HEK293 (cell line): ENCODE measurements around the gene FGR.

Experiments used
- KLF16 ChIP-seq: fragments of 450-650 bp; formaldehyde crosslinking; IDR thresholded peaks from 2 replicates; pipeline ENCODE4 v1.5.1; 2017; ENCODE audit warnings: missing biosample characterization, missing genetic modification characterization
- KLF7 ChIP-seq: fragments of 450-650 bp; formaldehyde crosslinking; IDR thresholded peaks from 2 replicates; pipeline ENCODE4 v1.5.1; 2016; ENCODE audit warnings: missing biosample characterization, missing genetic modification characterization, borderline replicate concordance
- MYNN ChIP-seq: fragments of 450-650 bp; formaldehyde crosslinking; IDR thresholded peaks from 2 replicates; pipeline ENCODE4 v1.5.1; 2016; ENCODE audit warnings: missing biosample characterization, missing genetic modification characterization, borderline replicate concordance
- OVOL3 ChIP-seq: fragments of 450-650 bp; formaldehyde crosslinking; IDR thresholded peaks from 2 replicates; pipeline ENCODE4 v1.5.1; 2016; ENCODE audit warnings: missing biosample characterization, missing genetic modification characterization
- RBAK ChIP-seq: fragments of 450-650 bp; formaldehyde crosslinking; IDR thresholded peaks from 2 replicates; pipeline ENCODE4 v1.5.1; 2016; ENCODE audit warnings: missing biosample characterization, missing genetic modification characterization
- SETDB1 ChIP-seq: IDR thresholded peaks from one replicate; pipeline ENCODE4 v1.6.1; 2017; ENCODE audit warnings: mild to moderate bottlenecking, low read length, moderate library complexity, mixed read lengths; ENCODE audit not compliant: insufficient read length
- TRIM28 ChIP-seq: IDR thresholded peaks from 2 replicates; pipeline ENCODE4 v1.6.1; 2011; ENCODE audit warnings: low read length, control low read depth, borderline replicate concordance
- ZBTB20 ChIP-seq: fragments of 450-650 bp; formaldehyde crosslinking; IDR thresholded peaks from 2 replicates; pipeline ENCODE4 v1.5.1; 2016; ENCODE audit warnings: missing biosample characterization, missing genetic modification characterization
- ZBTB48 ChIP-seq: fragments of 450-650 bp; formaldehyde crosslinking; IDR thresholded peaks from 2 replicates; pipeline ENCODE4 v1.5.1; 2016; ENCODE audit warnings: missing biosample characterization, missing genetic modification characterization
- ZFHX2 ChIP-seq: fragments of 450-650 bp; formaldehyde crosslinking; conservative IDR thresholded peaks from 2 replicates; pipeline ENCODE4 v1.5.1; 2016; ENCODE audit warnings: missing biosample characterization, missing genetic modification characterization
- ZNF16 ChIP-seq: fragments of 450-650 bp; formaldehyde crosslinking; IDR thresholded peaks from 2 replicates; pipeline ENCODE4 v1.5.1; 2016; ENCODE audit warnings: low read depth, missing biosample characterization, missing genetic modification characterization
- ZNF202 ChIP-seq: fragments of 450-650 bp; formaldehyde crosslinking; IDR thresholded peaks from 2 replicates; pipeline ENCODE4 v1.5.1; 2016; ENCODE audit warnings: missing biosample characterization, missing genetic modification characterization, borderline replicate concordance
- ZNF214 ChIP-seq: fragments of 450-650 bp; formaldehyde crosslinking; IDR thresholded peaks from 2 replicates; pipeline ENCODE4 v1.5.1; 2017; ENCODE audit warnings: missing biosample characterization, mild to moderate bottlenecking, missing genetic modification characterization, borderline replicate concordance
- ZNF274 ChIP-seq, 2 experiments: fragments of 200-500 bp in 1 of 2; fragments of 450-650 bp in 1 of 2; sonication (Bioruptor generic) in 1 of 2; formaldehyde crosslinking in 1 of 2; IDR thresholded peaks; 2 replicates each; pipeline versions ENCODE4 v1.5.1 to v1.6.1; 2014 to 2016; ENCODE audit warnings: borderline replicate concordance in 1 of 2, inconsistent platforms in 1 of 2, low read length in 1 of 2, missing biosample characterization in 1 of 2, missing genetic modification characterization in 1 of 2
- ZNF292 ChIP-seq: fragments of 450-650 bp; formaldehyde crosslinking; IDR thresholded peaks from 2 replicates; pipeline ENCODE4 v1.5.1; 2016; ENCODE audit warnings: low read depth, missing biosample characterization, missing genetic modification characterization, borderline replicate concordance
- ZNF302 ChIP-seq: fragments of 450-650 bp; formaldehyde crosslinking; IDR thresholded peaks from 2 replicates; pipeline ENCODE4 v1.5.1; 2016; ENCODE audit warnings: missing biosample characterization, missing genetic modification characterization, low read depth
- ZNF350 ChIP-seq: fragments of 450-650 bp; formaldehyde crosslinking; IDR thresholded peaks from 2 replicates; pipeline ENCODE4 v1.5.0; 2017; ENCODE audit warnings: missing biosample characterization, mild to moderate bottlenecking, missing genetic modification characterization
- ZNF354C ChIP-seq: fragments of 450-650 bp; formaldehyde crosslinking; IDR thresholded peaks from 2 replicates; pipeline ENCODE4 v1.5.1; 2016; ENCODE audit warnings: missing biosample characterization, missing genetic modification characterization, low read depth, borderline replicate concordance
- ZNF394 ChIP-seq: fragments of 450-650 bp; formaldehyde crosslinking; IDR thresholded peaks from 2 replicates; pipeline ENCODE4 v1.5.1; 2016; ENCODE audit warnings: missing biosample characterization, missing genetic modification characterization, mild to moderate bottlenecking, moderate library complexity, borderline replicate concordance
- ZNF473 ChIP-seq: fragments of 450-650 bp; formaldehyde crosslinking; IDR thresholded peaks from 2 replicates; pipeline ENCODE4 v1.5.1; 2017; ENCODE audit warnings: missing biosample characterization, missing genetic modification characterization
- ZNF48 ChIP-seq: fragments of 450-650 bp; formaldehyde crosslinking; IDR thresholded peaks from 2 replicates; pipeline ENCODE4 v1.5.1; 2016; ENCODE audit warnings: missing biosample characterization, missing genetic modification characterization
- ZNF530 ChIP-seq: fragments of 450-650 bp; formaldehyde crosslinking; IDR thresholded peaks from 2 replicates; pipeline ENCODE4 v1.5.1; 2016; ENCODE audit warnings: low read depth, missing biosample characterization, missing genetic modification characterization
- ZNF548 ChIP-seq: fragments of 450-650 bp; formaldehyde crosslinking; IDR thresholded peaks from 2 replicates; pipeline ENCODE4 v1.5.1; 2016; ENCODE audit warnings: missing biosample characterization, missing genetic modification characterization
- ZNF610 ChIP-seq: fragments of 450-650 bp; formaldehyde crosslinking; IDR thresholded peaks from 2 replicates; pipeline ENCODE4 v1.5.1; 2016; ENCODE audit warnings: missing biosample characterization, missing genetic modification characterization, borderline replicate concordance
- ZNF830 ChIP-seq: fragments of 450-650 bp; IDR thresholded peaks from 2 replicates; pipeline ENCODE4 v1.5.0; 2018; ENCODE audit warnings: missing biosample characterization, missing genetic modification characterization, low read depth, mild to moderate bottlenecking, moderate library complexity
- ZNF837 ChIP-seq: fragments of 450-650 bp; formaldehyde crosslinking; IDR thresholded peaks from 2 replicates; pipeline ENCODE4 v1.5.1; 2016; ENCODE audit warnings: missing biosample characterization, missing genetic modification characterization
- ZSCAN16 ChIP-seq: fragments of 450-650 bp; formaldehyde crosslinking; IDR thresholded peaks from 2 replicates; pipeline ENCODE4 v1.5.1; 2016; ENCODE audit warnings: missing biosample characterization, missing genetic modification characterization
- TF ChIP-seq, protein P1 (sequence below): fragments of 450-650 bp; formaldehyde crosslinking; IDR thresholded peaks from 2 replicates; pipeline ENCODE4 v1.5.1; 2017; ENCODE audit warnings: missing biosample characterization, missing genetic modification characterization
- TF ChIP-seq, protein P2 (sequence below): fragments of 450-650 bp; formaldehyde crosslinking; IDR thresholded peaks from 2 replicates; pipeline ENCODE4 v1.5.1; 2017; ENCODE audit warnings: missing biosample characterization, missing genetic modification characterization
- TF ChIP-seq, protein P3 (sequence below): fragments of 450-650 bp; formaldehyde crosslinking; IDR thresholded peaks from 2 replicates; pipeline ENCODE4 v1.5.1; 2016; ENCODE audit warnings: missing biosample characterization, missing genetic modification characterization
- TF ChIP-seq, protein P4 (sequence below): fragments of 450-650 bp; formaldehyde crosslinking; conservative IDR thresholded peaks from 2 replicates; pipeline ENCODE4 v1.5.1; 2016; ENCODE audit warnings: low read depth, missing biosample characterization, missing genetic modification characterization

The FGR gene

DNA sequence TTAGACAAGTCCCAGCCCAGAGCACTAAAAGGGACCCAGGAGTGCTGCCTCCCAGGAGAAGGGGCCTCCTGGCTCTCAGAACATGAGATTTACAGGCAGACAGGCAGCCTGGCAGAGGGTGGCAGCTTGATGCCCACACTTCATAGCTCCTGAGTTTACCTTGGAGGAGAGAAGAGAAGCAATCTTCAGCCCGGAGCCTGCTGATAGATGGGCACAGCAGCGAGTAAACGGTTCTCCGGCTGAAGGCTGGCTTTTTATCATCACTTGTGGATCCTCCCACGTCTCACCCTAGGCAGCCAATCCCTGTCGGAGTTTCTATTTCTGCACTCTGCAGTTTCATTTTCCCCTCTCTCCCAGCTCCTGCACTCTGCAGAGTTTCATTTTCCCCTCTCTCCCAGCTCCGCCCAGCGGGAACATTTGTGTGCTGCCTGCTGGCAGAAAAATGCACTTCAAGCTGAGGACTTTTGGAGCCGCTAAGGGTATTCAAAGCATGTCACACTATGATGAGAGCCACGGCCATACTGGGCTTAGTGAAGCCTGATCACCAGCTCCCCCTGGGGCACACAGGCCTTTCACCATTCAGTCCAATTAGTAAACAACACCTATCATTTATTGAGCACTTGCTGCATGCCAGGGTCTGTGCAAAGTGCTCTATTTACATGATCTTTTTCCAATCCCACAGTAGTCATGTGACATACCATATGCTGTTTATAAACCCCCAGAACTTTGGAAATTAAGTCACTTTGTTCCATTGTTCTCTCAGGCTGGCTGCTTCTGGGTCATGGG is 37.2 kb upstream of the FGR start, which contains the start of gene IFI6 (continued):
- TF ChIP-seq ZNF48 (tag by site-specific recombination) (no peak), ZNF610 (tag by site-specific recombination) (0 out of 2 replicates have a peak, but pooled peaks have one; percentile 17), ZBTB48 (no peak), ZNF292 (tag by site-specific recombination) (no peak), TRIM28 (peak; percentile 97), ZNF830 (no peak), OVOL3 (tag by site-specific recombination) (no peak), ZSCAN16 (peak; percentile 50; the same call in 1 of the 2 replicates), ZNF530 (no peak), ZNF214 (tag by site-specific recombination) (no peak), ZNF473 (no peak), RBAK (tag by site-specific recombination) (no peak), KLF16 (tag by site-specific recombination) (no peak), ZNF16 (tag by site-specific recombination) (no peak), ZNF274 (IDR thresholded peaks at IDR 0.05; ENCODE audit: low read length) (no peak), ZNF274 (tag by site-specific recombination; IDR thresholded peaks at IDR 0.05; ENCODE audit: borderline replicate concordance) (no peak), ZBTB20 (tag by site-specific recombination) (peak; percentile 47; the same call in 1 of the 2 replicates), ZNF202 (tag by site-specific recombination) (no peak), ZFHX2 (tag by site-specific recombination) (peak; percentile 49; the same call in 1 of the 2 replicates), ZNF394 (tag by site-specific recombination) (no peak), KLF7 (tag by site-specific recombination) (no peak), SETDB1 (peak; percentile 44), ZNF837 (tag by site-specific recombination) (no peak), MYNN (no peak), ZNF354C (tag by site-specific recombination) (no peak), ZNF350 (no peak), ZNF548 (no peak), ZNF302 (tag by site-specific recombination) (no peak)
- TF ChIP-seq, protein P1, sequence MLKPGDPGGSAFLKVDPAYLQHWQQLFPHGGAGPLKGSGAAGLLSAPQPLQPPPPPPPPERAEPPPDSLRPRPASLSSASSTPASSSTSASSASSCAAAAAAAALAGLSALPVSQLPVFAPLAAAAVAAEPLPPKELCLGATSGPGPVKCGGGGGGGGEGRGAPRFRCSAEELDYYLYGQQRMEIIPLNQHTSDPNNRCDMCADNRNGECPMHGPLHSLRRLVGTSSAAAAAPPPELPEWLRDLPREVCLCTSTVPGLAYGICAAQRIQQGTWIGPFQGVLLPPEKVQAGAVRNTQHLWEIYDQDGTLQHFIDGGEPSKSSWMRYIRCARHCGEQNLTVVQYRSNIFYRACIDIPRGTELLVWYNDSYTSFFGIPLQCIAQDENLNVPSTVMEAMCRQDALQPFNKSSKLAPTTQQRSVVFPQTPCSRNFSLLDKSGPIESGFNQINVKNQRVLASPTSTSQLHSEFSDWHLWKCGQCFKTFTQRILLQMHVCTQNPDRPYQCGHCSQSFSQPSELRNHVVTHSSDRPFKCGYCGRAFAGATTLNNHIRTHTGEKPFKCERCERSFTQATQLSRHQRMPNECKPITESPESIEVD (tag by site-specific recombination) = no peak
- TF ChIP-seq, protein P2, sequence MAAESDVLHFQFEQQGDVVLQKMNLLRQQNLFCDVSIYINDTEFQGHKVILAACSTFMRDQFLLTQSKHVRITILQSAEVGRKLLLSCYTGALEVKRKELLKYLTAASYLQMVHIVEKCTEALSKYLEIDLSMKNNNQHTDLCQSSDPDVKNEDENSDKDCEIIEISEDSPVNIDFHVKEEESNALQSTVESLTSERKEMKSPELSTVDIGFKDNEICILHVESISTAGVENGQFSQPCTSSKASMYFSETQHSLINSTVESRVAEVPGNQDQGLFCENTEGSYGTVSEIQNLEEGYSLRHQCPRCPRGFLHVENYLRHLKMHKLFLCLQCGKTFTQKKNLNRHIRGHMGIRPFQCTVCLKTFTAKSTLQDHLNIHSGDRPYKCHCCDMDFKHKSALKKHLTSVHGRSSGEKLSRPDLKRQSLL = no peak
- TF ChIP-seq, protein P3, sequence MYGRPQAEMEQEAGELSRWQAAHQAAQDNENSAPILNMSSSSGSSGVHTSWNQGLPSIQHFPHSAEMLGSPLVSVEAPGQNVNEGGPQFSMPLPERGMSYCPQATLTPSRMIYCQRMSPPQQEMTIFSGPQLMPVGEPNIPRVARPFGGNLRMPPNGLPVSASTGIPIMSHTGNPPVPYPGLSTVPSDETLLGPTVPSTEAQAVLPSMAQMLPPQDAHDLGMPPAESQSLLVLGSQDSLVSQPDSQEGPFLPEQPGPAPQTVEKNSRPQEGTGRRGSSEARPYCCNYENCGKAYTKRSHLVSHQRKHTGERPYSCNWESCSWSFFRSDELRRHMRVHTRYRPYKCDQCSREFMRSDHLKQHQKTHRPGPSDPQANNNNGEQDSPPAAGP (tag by site-specific recombination) = no peak
- TF ChIP-seq, protein P4, sequence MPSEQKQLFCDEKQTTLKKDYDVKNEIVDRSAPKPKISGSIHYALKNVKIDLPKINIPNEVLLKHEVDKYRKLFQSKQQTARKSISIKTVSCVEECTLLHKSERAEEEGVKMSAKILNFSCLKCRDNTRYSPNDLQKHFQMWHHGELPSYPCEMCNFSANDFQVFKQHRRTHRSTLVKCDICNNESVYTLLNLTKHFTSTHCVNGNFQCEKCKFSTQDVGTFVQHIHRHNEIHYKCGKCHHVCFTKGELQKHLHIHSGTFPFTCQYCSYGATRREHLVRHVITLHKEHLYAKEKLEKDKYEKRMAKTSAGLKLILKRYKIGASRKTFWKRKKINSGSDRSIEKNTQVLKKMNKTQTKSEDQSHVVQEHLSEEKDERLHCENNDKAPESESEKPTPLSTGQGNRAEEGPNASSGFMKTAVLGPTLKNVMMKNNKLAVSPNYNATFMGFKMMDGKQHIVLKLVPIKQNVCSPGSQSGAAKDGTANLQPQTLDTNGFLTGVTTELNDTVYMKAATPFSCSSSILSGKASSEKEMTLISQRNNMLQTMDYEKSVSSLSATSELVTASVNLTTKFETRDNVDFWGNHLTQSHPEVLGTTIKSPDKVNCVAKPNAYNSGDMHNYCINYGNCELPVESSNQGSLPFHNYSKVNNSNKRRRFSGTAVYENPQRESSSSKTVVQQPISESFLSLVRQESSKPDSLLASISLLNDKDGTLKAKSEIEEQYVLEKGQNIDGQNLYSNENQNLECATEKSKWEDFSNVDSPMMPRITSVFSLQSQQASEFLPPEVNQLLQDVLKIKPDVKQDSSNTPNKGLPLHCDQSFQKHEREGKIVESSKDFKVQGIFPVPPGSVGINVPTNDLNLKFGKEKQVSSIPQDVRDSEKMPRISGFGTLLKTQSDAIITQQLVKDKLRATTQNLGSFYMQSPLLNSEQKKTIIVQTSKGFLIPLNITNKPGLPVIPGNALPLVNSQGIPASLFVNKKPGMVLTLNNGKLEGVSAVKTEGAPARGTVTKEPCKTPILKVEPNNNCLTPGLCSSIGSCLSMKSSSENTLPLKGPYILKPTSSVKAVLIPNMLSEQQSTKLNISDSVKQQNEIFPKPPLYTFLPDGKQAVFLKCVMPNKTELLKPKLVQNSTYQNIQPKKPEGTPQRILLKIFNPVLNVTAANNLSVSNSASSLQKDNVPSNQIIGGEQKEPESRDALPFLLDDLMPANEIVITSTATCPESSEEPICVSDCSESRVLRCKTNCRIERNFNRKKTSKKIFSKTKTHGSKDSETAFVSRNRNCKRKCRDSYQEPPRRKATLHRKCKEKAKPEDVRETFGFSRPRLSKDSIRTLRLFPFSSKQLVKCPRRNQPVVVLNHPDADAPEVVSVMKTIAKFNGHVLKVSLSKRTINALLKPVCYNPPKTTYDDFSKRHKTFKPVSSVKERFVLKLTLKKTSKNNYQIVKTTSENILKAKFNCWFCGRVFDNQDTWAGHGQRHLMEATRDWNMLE (tag by site-specific recombination) = no peak
